HG03575 (cell line): ENCODE data around the gene ZNF618.
"Not testable (repeated sequence)": the region's sequence is repeated elsewhere in the genome, so short reads cannot be mapped to it uniquely, and the experiment has no call there.

Source experiments
- ATAC-seq: cut with Tn5 transposase; IDR thresholded peaks from one replicate; pipeline ENCODE4 v1.9.1; 2021; ENCODE audit not compliant: unreplicated experiment, insufficient number of reproducible peaks, low FRiP score; ENCODE audit errors: extremely low read depth

The ZNF618 gene

DNA sequence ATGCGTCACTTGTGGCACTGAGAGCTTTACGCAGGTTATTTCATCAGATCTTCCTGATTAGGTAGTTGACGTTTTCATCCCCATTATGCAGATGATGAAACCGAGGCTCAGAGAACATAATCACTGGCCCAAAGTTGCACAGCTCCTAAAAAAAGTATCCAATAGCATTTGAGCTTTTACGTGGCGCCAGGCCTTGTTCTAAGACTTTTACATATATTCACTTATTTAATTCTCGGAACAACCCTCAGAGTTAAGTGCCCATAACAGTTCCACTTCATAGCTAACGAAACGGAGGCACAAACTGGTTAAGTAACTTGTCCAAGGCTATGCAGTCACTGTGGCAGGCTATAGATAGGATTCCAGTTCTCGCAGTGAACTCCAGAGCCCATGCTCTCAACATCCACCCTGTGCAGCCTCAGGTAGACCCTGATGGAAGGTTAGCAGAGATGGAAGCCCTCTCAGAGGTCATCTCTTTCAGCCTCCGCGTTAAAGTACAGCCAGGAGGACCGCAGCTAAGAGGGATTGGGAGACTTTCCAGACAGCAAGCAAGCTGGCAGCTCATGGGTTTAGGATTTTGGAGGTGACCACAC is 162.7 kb downstream of the ZNF618 start:
- no peak for ATAC-seq

DNA sequence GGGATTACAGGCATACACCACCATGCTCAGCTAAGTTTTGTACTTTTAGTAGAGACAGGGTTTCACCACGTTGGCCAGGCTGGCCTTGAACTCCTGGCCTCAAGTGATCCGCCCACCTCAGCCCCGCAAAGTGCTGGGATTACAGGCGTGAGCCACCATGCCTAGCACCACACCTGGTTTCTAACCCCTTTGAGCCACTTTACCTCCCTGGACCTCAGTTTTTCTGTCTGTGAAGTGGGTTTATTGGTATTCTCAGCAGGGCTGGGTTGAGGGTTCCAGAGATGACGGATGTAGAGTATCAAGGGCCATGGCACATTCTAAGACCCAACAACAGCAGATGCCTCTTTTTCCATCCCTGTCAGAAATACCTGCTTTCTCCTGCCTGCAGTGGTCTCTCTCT is 163.4 kb downstream of the ZNF618 start:
- ATAC-seq = no peak

DNA sequence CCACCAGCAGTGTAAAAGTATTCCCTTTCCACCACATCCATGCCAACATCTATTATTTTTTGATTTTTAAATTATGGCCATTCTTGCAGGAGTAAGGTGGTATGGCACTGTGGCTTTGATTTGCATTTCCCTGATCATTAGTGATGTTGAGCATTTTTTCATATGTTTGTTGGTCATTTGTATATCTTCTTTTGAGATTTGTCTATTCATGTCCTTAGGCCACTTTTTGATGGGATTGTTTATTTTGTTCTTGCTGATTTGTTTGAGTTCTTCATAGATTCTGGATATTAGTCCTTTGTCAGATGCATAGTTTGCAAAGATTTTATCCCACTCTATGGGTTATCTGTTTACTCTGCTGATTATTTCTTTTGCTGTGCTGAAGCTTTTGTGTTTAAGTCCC is 167.6 kb downstream of the ZNF618 start:
- not testable (repeated sequence) for ATAC-seq

DNA sequence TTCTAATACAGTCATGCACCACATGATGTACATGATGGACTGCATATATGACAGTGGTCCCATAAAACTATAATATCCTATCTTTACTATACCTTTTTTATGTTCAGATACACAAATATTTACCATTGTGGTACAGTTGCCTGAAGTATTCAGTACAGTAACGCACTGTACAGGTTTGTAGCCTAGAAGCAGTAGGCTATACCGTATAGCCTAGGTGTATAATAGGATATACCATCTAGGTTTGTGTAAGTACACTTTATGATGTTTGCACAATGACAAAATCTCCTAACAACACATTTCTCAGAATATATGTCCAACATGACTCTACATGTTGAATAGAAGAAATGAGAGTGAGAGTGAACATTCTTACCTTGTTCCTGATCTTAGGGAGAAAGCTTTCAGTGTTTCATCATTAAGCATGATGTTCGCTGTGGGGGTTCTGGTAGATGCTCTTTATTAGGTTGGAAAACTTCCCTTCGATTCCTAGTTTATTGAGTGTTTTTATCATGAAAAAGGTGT is 170.2 kb downstream of the ZNF618 start:
- no peak for ATAC-seq

DNA sequence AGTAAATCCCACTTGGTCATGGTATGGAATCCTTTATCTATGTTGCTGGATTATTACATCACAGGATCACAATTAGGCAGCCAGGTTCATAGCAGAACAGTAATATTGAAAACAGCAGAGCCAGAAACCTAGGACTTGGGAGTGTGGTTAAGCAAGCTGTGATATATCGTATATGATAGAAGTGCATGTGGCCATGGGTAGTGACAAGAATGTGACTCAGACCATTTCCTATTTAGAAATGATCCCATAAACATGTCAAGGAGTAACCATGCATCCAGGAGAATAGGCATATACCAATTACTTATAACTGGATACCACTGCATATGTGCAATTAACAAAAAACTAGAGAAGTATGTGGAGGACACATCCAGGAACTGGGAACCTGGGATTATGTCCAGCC is 170.8 kb downstream of the ZNF618 start:
- no peak for ATAC-seq

DNA sequence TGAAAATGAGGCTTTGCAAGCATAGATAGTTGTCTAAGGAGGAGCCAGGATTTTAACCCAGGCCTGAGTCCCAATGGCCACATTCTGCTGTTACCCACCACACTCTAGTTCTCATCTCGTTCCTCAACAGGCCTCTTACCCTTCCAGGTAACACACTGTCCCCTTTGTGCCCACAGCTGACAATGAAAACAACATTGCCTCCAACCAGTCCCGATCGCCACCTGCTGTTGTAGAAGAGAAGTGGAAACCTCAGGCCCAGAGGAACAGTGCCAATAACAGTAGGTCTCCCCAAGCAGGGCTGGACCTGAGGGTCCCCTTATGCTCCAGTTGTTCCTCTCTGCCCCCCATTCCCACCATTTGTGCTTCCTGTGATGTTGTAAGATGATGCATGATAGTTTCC is 171.6 kb downstream of the ZNF618 start:
- ATAC-seq = no peak

DNA sequence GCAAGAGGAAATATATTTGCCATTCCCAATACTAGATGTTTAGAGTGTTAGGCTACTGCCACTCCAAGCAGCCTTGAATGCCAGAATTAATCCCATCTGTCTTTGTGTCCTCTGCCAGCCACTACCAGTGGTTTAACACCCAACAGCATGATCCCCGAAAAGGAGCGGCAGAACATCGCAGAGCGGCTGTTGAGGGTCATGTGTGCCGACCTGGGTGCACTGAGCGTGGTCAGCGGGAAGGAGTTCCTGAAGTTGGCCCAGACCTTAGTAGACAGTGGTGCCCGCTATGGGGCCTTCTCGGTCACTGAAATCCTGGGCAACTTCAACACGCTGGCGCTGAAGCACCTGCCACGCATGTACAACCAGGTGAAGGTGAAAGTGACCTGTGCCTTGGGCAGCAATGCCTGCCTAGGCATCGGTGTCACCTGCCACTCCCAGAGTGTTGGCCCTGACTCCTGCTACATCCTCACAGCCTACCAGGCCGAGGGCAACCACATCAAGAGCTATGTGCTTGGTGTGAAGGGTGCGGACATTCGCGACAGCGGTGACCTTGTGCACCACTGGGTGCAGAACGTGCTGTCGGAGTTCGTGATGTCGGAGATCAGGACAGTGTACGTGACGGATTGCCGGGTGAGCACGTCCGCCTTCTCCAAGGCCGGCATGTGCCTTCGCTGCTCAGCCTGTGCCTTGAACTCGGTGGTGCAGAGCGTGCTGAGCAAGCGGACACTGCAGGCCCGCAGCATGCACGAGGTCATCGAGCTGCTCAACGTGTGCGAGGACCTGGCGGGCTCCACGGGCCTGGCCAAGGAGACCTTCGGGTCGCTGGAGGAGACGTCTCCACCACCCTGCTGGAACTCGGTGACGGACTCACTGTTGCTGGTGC is 172.7 kb downstream of the ZNF618 start:
- ATAC-seq = no peak

DNA sequence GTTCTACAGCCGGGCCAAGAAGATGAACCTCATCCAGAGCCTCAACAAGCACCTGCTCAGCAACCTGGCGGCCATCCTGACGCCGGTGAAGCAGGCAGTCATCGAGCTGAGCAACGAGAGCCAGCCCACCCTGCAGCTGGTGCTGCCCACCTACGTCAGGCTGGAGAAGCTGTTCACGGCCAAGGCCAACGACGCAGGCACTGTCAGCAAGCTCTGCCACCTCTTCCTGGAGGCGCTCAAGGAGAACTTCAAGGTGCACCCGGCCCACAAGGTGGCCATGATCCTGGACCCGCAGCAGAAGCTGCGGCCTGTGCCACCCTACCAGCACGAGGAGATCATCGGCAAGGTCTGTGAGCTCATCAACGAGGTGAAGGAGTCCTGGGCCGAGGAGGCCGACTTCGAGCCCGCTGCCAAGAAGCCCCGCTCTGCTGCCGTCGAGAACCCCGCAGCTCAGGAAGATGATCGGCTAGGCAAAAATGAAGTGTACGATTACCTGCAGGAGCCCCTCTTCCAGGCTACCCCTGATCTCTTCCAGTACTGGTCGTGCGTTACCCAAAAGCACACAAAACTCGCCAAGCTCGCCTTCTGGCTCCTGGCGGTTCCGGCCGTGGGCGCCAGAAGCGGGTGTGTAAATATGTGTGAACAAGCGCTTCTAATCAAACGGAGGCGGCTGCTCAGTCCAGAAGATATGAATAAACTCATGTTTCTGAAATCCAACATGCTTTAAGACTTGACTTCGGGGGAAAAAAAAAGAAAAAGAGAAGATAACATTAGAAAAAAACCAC is 173.5 kb downstream of the ZNF618 start:
- ATAC-seq = no peak

DNA sequence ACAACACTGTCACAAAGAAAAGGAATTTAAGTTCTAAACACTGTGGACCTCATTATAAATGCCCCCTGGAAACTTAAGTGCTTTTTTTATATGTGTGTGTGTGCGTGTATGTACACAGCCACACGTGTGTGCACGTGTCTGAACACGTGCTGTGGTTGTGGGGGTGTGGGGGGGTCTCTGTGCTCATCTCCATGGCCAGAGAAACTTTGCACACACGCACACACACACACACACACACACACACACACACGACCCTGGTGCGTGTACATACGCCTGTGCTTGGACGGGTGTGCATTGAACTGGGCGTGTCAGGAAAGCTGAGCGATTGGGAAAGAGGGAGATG is 174.1 kb downstream of the ZNF618 start:
- ATAC-seq = no peak

DNA sequence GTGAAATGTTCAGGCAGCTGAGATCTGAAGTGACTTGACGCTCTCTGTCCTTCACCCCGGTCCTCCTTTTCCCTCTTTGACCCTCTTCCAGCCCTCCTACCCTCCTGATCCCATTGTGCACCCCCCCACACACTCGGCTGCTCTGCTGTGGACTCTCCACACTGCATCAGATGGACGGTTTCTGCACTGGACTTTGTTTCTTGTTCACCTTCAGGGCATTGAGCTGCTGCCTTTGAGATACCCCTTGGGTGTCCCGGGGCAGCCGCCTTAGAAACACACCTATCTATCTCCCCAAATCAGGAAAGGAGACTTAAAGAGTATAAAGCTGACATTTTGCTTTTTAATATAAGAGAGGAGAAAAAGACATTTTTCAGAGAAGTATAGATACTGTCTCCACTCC is 174.5 kb downstream of the ZNF618 start:
- no peak for ATAC-seq

DNA sequence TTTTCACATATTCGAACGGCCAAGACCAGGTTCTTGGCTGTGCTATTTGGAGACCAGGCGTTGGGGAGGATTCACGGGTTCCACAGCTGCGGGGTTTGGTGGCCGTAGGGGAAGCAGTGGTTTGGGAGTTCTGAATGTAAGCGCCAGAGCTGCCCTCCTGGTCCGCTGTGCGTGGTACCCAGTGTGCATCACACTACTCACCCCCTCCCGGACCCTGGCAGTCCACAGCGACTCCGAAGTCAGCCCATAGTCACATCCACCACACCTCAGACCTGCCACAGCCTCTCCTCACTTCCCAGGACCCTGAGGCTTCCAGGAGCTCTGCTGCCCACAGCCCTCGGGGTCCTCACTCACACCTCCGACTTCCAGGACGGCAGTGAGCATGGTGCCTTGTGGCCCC is 175.2 kb downstream of the ZNF618 start:
- no peak for ATAC-seq

DNA sequence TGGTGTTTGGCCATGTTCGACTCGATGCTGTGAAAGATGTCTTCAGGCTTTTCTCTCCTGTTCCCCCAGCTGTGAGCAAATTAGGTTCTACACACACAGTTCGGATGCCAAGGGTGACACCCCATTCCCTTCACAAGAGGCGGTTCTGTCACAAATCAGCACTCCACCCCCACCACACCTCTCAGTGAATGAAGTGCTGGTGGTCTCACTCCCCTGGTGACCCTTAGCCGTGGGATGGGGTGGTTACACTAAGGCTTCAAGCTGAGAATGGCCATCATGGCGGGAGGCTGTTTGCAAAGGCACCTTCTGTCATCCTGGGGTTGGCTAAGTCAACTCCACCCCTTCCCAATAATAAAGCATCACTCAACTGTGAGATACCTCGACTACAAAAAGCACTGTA is 175.6 kb downstream of the ZNF618 start:
- no peak for ATAC-seq

DNA sequence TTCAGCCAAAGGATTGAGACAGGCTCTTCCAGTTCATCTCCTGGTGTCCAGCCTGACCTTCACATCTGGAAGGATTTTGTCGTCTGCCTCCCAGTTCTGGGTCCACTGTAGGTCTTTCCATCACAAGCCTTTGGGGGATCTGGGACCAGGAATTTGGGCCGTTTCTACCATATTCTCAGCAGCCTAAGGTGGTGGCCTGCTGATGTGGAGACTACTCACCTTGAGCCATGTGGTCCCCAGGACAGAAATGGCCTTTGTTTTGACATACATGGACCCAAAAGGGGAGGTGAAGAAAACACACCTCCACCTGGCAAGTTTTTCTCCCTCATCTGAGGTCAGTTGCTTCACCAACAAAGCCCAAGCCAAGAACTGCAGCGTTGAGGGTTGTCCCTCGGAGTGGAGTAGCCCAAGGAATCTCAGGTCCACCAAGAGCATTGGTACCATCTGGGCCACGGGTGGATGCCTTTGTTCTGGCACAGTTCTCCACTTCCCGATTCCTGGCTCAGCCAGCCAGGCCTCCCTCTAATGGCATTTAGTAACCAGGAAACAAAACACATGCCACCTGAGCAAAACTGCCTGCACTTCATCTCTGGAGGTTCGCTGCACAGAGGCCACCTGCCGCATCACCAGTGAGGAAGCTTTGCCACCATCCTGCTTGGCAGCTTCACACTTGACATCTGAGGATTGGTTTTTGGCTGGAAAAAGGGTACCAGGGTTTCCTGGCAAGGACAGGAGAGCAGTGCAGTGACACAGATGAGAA is 177.3 kb downstream of the ZNF618 start:
- ATAC-seq = no peak

DNA sequence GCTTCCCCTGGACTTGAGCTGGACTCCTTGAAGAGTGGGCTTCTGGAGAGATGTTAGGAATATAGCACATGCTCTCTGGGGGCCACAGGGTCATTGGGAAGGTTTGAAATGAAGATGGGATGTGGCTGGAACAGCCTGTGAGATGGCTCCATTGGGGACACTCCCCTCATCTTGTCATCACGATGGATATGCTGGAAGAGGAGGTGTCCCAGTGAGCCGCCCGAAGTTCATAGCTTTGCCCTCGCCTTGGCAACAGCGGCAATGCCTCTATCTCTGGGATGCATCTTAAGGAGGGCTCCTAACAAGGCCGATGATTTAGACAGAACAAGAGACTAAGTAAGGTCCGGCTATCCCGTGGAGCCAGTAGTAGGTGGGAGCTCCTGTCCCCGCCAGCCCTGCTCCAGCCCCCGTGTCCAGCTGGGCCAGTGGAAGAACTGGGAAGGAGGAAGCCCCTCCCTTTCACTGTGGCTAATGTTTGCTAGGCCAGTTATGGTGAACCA is 178.1 kb downstream of the ZNF618 start:
- no peak for ATAC-seq

DNA sequence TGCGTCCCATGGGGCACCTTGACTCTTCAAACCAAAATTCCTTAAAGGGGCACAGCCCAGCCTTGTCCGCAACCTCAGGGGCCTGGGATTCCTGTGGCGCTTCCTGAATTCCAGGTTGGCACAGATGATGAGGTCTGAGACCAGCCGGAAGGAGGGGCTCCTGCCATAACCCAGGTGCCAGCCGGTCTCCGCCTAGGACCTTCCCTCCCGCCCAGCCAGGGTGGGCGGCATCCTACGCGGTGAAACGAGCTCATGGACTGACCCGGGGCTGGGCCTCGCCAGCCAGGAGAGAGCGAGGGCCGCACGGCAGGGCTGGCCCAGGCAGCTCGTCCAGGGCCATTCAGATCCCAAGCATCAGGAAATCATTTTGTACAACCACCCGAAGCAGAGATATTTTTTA is 179.0 kb downstream of the ZNF618 start:
- ATAC-seq = no peak

DNA sequence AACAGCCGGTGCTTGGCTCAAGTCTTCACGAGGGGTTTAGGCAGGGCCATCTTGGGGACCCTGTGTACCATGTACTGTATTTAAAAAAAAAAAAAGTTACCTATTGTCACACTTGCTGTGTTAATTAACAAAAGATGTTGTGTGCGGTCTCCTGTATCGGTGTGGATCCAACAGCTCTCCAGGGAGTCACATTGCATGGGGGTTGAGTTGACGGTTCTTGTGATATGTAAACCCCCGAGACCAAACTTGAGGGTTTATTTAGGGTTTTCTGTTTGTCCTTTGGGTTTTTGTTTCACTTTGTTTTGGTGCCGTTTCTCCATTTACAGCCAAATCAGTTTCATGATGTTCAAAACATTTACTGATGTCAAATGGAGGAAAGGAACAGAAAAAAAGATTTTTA is 179.8 kb downstream of the ZNF618 start:
- no peak for ATAC-seq

DNA sequence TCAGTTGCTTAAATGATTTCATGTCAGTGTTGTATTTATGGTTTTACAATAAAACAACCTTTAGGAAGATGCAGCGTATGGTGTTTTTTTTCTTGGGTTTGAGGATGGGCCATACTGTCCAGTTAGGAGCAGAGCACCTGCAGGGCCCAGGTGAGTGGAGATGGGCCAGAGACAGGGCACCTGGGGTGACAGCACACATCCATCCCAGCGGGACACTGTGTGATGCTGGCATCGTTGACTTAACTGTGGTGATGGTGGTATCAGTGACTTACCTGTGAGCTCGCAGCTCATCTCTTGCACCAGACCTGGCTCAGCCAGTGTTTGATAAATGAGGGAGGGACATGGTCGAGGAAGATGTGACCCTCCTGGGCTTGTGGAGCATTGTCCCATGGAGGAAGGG is 180.4 kb downstream of the ZNF618 start:
- no peak for ATAC-seq

DNA sequence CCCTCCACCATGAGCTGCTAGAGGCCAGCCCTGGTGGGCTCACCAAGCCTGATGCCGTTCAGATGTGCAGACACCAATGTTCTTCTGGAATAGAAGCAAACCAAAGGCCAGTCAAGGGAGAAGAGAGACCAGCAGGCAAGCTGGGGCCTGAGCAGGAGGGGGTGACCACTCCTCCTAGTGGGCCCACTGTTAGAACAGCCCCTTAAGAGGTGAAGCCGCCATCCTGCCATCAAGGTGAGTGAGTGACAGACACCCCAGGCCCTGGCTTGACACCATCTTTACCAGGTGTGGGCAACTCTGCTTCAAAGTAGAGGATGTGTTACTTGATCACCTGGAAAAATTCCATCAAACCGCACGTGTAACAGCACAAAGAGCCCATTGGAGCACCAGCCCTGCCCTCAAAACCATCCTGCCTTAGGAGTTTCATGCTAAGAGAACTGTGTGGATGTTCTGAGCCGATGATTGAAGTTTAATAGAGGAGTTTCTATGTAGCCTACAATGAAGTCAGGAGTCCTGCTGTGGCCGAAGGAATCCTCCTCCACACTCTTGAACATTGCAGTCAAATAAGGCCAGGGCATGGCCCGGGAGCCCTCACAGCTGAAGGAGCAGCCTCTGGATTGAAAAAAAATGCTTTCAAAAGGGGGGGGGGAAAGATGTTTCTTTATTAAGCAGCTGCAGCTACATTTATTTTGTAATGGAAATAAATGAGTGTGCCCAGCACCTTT is 181.2 kb downstream of the ZNF618 start:
- ATAC-seq = no peak
